GM19468 (cell line): Measurements from ENCODE around the gene RNF14.

Experiments
- ATAC-seq: cut with Tn5 transposase; IDR thresholded peaks from one replicate; pipeline ENCODE4 v1.9.1; 2021; ENCODE audit warnings: mild to moderate bottlenecking, moderate library complexity, moderate number of reproducible peaks; ENCODE audit not compliant: unreplicated experiment; ENCODE audit errors: extremely low read depth

The RNF14 gene

DNA sequence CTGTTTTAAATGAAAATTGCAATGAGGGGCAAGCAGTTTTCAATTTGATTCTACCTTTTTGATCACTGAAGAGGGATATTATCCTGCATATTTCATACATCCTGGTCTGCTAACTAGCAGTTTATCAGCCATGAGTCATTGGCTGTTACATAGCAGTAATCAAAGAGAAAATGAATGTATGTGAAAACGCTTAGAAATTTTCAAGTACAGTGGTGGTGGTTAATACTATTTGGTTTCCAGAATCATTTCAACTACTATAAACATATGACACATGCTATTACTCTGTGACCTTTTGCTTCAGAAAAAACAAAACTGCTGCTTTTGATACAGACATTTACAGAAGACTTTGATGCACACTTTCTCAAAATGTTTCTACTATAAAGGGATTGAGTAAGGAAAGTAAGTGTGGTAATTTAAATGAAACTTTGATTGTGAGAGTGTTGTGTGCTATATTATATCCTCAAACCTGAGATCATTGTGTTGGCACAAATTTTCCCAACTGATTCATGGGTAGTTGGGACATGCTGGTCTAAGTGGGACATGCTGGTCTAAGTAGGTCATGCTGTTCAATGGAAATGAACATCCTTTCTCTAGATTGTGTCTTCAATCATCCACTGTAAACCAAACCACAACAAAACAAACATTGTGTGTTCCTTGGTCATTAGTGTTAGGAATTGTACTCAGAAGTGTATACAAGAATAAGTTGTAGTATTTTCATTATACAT is 5.1 kb downstream of the RNF14 start:
- ATAC-seq = no peak

DNA sequence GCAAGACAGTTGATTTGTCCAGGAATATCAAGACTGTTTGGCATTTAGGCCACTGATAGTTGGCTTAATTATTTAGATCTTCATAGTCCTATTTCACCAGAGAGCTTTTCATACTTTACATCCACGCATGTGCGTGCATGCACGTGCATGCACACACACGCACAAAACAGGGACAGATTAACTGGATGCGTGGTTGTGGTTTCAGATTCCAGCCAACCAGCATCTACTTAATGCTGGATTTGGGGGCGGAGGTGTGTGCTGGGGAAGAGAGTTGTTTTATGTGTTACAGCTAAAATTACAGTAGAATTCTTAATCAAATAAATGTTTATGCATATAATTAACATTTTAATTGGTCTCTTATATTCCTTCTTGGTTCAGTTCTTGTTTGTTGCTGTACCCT is 7.3 kb downstream of the RNF14 start:
- ATAC-seq = no peak

DNA sequence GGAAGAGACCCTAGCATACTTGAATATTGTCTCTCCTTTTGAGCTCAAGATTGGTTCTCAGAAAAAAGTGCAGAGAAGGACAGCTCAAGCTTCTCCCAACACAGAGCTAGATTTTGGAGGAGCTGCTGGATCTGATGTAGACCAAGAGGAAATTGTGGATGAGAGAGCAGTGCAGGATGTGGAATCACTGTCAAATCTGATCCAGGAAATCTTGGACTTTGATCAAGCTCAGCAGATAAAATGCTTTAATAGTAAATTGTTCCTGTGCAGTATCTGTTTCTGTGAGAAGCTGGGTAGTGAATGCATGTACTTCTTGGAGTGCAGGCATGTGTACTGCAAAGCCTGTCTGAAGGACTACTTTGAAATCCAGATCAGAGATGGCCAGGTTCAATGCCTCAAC is 9.5 kb downstream of the RNF14 start:
- ATAC-seq = no peak

DNA sequence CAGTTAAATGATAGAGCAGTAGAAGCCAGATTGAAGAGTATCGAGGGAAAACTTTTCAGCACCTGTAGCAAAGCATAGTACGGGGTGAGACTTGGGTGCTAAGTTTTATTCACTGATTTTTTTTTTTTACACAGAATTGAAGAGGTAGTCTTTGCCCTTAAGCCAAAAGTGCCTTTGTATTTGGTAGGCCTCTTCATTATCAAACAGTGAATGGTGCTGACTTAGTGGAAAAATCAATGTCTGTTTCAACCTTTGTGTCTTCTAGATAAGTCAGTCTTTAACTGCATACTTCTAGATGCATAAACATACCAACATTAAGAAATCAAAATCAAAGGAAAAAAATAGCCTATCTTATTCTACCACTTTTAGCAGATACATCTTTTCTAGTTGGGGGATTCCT is 13.7 kb downstream of the RNF14 start:
- ATAC-seq = no peak

DNA sequence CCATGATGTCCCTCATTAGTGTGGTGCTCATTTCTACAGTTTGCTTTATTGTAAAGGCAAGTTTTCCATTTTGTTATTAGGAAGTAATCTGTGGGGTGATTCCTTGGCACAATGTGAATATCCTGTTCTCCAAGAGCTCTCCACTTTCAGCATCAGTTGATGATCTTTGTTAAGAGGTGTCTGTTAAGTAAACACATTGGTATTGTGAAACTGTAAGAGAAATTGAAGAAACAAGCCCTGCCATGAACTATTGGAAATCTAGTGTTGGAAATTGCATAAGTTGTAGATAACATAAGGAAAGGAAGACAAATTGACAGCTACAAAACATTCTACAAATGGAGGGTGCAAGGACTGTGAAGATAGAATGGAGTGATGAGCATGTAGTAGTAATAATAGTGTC is 17.2 kb downstream of the RNF14 start:
- no peak for ATAC-seq

DNA sequence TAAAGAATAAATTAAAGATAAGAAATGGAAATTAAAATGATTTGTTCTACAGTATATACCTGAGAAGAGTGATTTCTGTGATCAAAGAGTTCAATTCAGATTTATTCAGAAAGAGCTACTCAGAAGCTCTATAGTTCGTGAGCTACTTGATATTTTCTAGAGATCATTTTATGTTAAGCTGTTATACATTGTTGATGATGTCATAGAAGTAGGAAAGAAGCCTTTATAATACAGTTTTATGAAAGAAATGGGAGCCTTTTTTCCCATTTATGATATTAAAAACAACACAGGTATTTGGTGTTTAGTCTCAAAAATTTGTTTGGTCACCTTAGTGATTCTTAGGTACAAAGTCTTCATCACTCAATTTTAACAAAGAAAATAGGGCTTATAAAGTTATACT is 20.8 kb downstream of the RNF14 start:
- ATAC-seq = no peak

DNA sequence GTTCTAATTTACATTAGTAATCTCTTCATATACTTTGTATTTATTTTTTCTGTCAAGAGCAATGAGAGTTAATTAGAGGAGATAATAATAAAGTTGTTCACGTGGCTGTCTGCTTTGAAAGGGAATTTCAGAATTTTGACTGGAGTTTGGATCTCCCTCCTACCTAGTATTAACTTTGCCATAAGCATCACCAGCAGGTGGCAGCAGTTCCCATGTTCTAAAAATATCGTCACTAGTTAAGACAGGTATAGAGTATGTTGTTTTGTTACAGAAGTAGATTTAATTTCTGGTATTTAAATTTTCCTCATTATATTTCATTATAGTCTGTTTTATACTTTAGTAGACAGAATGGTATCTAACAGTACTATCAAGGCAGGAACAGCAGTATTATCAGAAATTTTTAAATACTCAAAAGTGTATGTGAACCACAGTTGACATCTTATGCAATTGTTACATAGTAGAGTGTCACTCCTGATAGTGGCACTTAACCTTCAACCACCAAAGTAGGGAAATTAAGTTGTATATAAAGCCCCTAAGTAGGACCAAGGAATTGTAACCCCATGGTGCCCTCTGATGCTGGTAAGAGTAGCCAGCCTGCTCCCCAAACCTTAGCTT is 23.6 kb downstream of the RNF14 start:
- ATAC-seq = no peak

DNA sequence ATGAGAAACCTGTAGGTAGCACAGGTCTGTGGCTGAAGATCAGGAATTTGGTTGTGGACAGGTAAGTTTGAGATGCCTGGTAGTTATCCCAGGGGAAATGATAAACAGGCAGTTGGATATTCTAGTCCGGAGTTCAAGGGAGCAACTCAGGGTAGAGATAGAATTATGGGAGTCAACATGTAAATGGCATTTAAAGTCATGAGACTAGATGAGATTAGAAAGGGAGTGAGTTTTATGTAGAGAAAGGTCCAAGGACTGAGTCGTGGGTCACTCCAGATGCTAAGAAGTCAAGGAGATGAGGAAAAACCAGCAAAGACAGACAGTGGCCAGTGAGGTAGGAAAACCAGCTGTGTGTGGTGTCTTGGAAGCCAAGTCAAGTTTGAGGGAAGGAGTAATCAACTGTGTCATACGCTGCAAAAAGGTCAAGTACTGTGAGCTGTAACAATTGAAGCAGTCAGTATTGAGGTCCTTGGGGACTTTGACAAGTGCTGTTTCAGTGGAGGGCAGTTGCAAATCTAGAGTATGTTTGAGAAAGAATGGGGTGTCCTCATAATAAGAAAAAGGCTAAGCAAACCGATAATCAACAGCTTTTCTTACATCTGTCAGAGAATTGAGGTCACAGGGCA is 25.7 kb downstream of the RNF14 start:
- ATAC-seq = no peak

DNA sequence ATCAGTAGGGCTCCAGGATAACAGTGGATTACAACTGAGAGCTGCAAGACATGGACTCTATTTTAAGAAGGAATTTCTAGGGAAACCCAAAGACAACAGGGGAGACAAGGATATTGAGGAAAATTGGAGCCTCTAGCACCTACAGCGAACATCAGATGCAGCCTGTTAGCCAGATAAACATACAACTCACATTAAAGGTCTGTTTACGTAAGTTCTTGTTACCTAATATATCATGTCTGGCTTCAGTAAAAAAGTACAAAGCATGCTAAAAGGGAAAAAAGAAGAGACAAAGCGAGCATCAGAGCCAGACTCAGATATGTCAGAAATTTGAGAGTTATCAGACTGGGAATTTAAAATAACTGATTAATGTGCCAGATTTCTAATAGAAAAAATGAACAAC is 26.8 kb downstream of the RNF14 start:
- ATAC-seq = no peak

DNA sequence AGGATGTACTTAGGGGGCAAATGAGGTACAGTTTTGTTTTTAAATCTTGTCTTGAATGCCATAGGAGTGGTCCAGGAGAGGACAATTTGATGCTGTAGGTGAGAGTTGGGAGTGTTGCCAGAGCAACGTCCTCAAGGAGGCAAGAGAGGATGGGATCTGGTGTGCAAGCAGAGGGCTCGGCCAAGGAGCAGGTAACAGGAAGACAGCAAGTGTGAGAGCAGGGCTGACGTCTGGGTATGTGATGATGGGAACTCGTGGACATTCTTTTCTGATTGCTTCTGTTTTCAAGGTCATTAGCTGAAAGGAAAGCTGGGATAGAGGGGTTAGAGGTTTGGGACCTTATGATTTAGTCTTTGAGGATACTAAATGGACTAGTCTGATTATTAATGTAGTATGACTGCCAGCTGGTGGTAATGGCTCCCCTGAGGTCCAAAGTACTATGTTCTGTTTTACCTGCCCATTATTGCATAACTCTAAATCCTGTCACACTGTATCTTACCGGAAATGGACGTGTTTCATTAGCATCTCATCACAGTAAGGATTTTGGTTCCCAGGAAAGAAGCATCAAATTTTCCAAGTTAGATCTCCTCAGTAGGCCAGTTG is 28.6 kb downstream of the RNF14 start:
- no peak for ATAC-seq

DNA sequence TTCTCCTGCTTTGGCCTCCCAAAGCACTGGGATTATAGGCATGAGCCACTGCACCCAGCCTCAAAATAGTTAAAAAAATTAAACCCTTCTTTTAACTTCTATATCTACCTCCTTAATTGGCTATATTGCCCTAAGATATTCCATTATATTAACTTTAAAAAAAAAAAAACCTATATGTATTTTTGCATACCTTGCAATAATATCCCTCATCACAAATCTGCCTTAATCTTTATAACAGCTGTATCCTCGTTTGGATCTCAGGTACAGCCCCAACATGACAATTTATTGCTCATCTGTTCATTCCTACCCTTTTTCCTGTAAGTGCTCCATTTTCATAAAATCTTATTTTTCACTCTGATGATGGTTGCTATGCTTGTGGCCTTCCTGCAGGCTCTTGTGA is 31.3 kb downstream of the RNF14 start:
- no peak for ATAC-seq

DNA sequence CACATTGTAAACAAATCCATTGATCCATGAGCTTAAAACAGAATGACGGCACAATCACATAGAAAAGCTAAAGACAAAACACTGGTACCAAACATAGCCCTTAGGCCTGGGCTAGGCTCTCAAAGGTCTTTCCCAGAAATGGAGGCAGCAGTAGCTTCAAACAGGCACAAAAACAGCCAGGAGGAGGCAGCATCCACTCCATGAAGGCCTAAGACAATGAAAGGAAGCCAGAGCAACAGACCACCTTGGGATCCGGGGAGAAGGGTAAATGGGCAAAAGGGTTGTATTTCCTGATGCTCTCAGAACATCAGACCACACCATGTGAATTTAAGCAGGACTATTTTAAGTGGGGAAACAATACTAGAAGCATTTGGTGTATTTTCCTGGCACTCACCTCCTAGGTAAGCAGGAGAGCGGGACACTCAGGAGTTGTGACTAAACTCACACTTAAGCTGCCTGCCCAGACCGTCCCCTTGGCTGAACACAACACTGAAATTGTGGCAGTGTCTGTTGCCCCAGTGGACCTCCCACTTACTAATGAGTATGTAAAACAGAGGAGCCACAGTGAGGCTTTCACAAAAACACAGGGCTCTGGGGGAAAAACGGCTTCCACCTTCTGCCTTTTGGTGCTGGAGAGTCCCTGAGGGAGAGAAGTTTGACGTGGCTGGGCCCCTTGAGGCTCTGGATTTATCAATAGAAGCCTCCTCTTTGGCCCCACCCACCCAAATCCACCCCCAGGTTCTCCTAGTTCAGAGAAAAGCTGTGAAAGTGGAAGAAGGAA is 32.0 kb downstream of the RNF14 start:
- no peak for ATAC-seq

DNA sequence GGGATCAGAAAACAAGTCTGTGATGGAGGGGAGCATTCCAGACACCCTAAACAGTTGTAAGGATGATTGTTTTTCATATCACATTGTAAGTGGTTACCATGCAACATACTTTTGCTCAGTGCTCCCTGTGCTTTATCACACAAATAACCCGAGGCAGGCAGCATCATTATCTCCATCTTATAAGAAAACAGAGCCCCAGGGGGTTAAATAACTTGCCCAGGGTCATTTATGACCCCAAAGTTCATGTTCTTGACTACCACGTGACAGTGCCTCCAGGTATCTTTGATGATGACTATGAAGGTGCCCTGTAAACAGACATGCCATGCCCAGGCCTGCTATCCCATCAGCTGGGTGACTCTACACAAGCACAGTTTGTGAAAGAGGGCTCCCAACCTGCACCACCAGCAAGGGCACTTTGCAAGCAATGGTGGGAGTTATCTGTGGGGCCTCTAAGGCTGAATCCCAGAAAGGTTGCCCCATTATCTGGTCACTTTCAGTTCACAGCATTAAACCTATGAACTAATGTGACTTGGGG is 34.4 kb downstream of the RNF14 start:
- ATAC-seq = no peak

DNA sequence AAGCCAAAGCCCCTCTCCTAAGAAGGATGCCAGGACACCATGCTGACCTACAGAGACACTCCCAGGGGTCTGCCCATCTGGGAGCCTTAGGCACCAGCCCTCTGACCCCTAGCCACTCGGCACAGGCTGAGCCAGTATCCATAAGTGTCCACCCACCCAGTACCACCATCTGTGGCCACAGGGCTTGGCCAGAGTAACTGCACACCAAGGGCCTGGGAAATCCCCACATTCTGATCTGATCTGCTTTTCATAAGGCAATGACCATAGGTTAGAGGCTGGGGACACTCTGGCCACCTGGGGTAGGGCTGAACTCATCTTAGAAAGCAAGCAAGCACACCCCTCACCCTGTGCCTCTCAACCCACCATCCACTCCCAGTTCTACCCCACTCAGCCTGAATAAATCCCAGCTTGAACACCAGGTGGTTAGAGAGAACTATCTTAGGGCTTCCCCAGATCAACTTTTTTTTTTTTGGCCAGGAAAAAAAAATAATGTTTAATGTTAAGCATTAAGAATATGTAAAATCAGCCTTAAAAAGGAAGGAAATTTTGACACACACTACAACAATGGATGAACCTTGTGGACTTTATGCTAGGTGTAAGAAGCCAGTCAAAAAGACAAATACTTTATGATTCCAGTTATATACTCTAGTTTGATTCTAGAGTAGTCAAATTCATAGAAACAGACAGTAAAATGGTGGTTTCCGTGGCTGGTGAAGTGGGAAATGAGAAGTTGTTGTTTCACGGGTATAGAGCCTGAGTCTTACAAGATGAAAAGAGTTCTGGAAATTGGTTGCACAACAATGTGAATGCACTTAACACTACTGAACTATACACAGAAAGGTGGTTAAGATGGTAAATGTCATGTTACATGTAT is 37.7 kb downstream of the RNF14 start:
- ATAC-seq = no peak

DNA sequence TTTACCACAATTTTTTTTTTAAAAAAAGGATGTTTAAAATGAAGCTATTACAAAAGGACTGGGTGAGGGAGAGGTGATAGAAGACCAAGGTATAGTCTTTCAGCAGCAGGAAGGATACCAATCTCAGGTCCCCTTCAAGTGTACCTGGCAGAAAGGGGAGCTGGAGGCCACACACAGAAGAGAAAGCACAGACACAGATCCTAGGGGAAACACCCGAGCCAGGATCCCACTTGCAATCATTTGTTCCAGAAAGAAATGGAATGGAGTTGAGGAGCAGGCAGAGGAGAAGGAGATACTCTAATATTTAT is 38.3 kb downstream of the RNF14 start:
- no peak for ATAC-seq

DNA sequence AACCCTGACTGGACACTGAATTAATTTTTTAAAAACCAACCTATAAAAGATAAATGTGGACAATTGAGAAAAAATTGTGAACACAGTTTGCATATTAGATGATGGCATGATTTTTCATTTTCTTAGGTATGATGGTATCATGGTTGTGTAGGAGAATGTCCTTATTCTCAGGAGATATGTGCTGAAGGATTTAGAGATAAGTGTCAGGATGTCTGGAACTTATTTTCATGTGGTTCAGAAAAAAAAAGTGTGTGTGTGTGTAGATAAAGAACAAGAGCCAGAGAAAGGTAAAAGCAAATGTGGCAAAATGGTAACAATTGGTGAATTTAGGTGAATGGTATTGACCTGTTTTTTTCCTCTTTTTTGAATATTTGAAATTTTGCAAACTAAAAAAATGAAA is 39.9 kb downstream of the RNF14 start:
- no peak for ATAC-seq

DNA sequence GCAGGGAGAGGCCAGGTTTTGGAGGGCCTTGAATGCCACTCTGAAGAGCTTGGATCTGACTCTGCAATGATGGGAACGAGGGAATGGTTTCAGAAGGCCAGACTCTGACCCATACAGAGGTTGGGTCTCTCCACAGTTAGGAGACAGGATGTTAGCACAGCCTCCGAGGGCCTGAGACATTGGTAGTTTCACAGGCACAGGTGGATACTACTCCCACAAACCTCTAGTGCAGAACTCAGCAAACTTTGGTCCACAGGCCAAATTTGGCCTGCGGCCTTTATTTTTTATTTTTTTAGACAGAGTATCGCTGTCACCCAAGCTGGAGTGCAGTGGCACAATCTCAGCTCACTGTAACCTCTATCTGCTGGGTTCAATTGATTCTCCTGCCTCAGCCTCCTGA is 41.0 kb downstream of the RNF14 start:
- ATAC-seq = no peak

DNA sequence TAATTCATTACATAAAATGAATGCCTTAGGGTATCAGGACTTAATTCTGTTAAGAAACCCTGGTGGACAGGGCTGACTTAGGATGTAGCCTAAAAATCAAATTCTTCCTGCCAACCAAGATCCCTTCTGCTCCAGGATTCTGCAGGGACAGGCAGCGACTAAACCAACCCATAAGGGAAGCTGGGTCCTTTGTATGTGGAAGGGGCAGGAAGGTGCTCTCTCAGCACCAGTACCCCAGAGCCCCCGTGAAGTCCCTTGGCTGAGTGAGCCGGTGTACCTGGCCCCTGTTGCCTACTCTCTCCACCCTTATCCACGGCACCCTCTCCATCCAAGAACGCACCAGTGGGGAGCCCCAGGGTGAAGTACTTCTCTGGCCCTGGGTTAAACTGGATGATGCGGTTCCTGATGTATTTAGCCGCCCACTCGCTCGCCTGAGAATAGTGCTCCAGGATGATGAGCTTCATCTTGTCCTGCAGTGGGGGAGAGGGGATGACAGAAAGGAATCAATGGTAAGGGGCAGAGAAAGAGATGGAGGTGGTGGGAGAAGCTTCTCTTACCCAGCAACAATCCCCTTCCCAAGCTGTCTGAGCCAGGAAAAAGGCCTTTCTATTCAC is 42.8 kb downstream of the RNF14 start:
- ATAC-seq = no peak

DNA sequence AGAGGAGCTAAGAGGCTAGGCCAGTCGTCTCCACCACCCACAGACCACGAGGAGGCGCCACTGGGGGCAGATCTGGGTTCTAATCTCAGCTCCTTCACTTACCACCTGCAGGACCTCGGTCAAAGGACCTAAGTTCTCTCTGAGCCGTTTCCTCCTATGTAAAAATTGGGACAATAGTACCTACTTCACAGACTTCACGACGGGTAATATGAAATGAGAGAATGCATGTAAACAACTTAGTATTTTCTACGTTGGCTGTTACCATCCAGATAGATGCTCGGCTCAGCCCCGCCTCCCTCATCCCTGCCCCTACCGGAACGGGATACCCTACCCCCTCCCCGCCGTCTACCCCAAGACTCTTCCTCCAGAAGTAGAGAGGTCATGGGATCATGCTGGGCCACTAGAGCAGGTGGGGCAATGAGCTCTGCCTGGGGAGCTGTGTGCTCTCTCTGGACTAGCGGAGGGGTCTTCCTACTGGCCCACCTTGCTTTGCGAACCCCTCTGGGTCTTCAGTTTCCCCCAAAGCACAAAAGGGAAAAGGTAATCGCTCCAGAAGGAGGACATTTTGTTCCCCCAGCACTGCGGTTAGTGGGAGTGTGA is 43.4 kb downstream of the RNF14 start:
- ATAC-seq = no peak
